Lung (tissue), 12 donors: ENCODE results near the gene FGFR4. TPM values are rescaled to one million over a fixed set of nuclear protein-coding genes. Genes with fewer than 3 reads are reported as not detected.

ENCODE experiments used
- ATAC-seq: fragments of 200-7000 bp; cut with Tn5 transposase; one replicate; pipeline ENCODE4 v1.9.1; 2020; ENCODE audit warnings: moderate number of reproducible peaks; ENCODE audit not compliant: insufficient read depth, low FRiP score
- DNase-seq, 3 donors: peaks; one replicate each; pipeline ENCODE4 v3.0.0-alpha.2; 2013 to 2017
- H3K27ac ChIP-seq, 2 donors: one replicate each; pipeline ENCODE4 v1.5.1; 2013; ENCODE audit warnings: mild to moderate bottlenecking in 2 of 2, moderate library complexity in 2 of 2, control low read depth in 1 of 2, inconsistent platforms in 1 of 2, low read depth in 1 of 2, low read length in 1 of 2
- H3K27me3 ChIP-seq, 3 donors: one replicate each; pipeline ENCODE4 v1.5.1; 2013; ENCODE audit warnings: low read length in 2 of 3; ENCODE audit not compliant: control insufficient read depth in 3 of 3, insufficient read depth in 3 of 3
- H3K36me3 ChIP-seq, 4 donors: one replicate each; pipeline ENCODE4 v1.5.1; 2013; ENCODE audit warnings: low read length in 4 of 4, mild to moderate bottlenecking in 1 of 4, moderate library complexity in 1 of 4; ENCODE audit not compliant: control insufficient read depth in 4 of 4, insufficient read depth in 4 of 4
- H3K4me1 ChIP-seq, 5 donors: one replicate each; pipeline ENCODE4 v1.5.1; 2013; ENCODE audit warnings: low read length in 5 of 5, mild to moderate bottlenecking in 2 of 5, moderate library complexity in 1 of 5; ENCODE audit not compliant: control insufficient read depth in 5 of 5, insufficient read depth in 5 of 5
- H3K4me3 ChIP-seq: one replicate; pipeline ENCODE4 v1.5.1; 2013; ENCODE audit warnings: mild to moderate bottlenecking, control low read depth, moderate library complexity
- H3K9ac ChIP-seq, 2 donors: one replicate each; pipeline ENCODE4 v1.5.1; 2013; ENCODE audit warnings: low read length in 2 of 2, control low read depth in 1 of 2; ENCODE audit not compliant: insufficient read depth in 1 of 2
- H3K9me3 ChIP-seq, 4 donors: one replicate each; pipeline ENCODE4 v1.5.1; 2013; ENCODE audit warnings: low read length in 3 of 4, mild to moderate bottlenecking in 1 of 4, moderate library complexity in 1 of 4; ENCODE audit not compliant: control insufficient read depth in 4 of 4, insufficient read depth in 3 of 4
- CTCF ChIP-seq: IDR thresholded peaks from 2 replicates; pipeline ENCODE4 v1.5.1; 2012; ENCODE audit warnings: mild to moderate bottlenecking; ENCODE audit errors: control extremely low read depth, extremely low read depth
- WGBS, 2 donors: extraction: QIAGEN DNeasy Blood & Tissue Kit; methylation state at CpG; one replicate each; pipeline ENCODE4 v1.1.7; 2013; 5-methylcytosine and 5-hydroxymethylcytosine counted together
- polyA plus RNA-seq, 2 donors: library from polyadenylated mRNA; stranded (reverse); fragments of 200-250 nt; gene quantifications; one replicate each; pipeline ENCODE4 v1.2.1, GENCODE V29; 2013
- total RNA-seq, 2 donors: library from RNA; depleted of rRNA in 1 of 2; stranded (reverse); fragments of >200 nt in 1 of 2; gene quantifications; one replicate each; pipeline ENCODE4 v1.2.1, GENCODE V29; 2014 to 2021
- donor health status: control.
- donor health status: control.
- donor health status: Bipolar disorder and iron deficiency.
- donor health status: healthy.
- donor health status: DM: yes; HTN: yes; CAD: no.

Gene FGFR4
- total and polyA plus RNA-seq, 4 donors, result 20.9 to 106 (median 43.8) TPM

DNA sequence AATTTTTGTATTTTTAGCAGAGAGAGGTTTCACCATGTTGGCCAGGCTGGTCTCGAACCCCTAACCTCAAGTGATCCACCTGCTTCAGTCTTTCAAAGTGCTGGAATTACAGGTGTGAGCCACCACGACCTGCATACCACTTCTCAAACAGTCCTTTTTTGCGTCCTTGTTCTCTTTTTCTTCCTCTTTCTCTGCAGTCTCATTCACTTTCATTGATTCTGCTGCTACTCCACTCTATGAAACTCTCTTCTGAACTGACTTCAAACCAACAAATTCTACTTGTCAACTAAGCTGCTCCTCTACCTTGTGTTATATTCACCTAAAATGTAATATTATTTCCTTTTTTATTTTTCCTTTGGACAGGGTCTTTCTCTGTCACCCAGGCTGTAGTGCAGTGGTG lies 54.8 kb downstream of the FGFR4 start:
- Histone ChIP-seq H3K27ac (no peak overlapping the region), H3K4me3 (no peak overlapping the region), H3K9ac (no peak overlapping the region), H3K9me3 (no peaks in the 10 kb centered on the region), H3K27me3 (no peaks in the 10 kb centered on the region), H3K36me3 (peaks cover 9 to 15% (median 12%) of the 10 kb centered on the region in 4 donors), H3K4me1 (peaks cover 1 to 11% (median 5%) of the 10 kb centered on the region in 5 donors)
- WGBS, 2 donors, result 80 to 82% methylated on average over 3 of the region's 3 CpGs
- TF ChIP-seq CTCF, result no peak
- no peak for DNase-seq
- no peak for ATAC-seq

GRCh38 chr5:177142098-177142611 lies 55.4 kb downstream of the FGFR4 start:
- no peak for TF ChIP-seq CTCF
- 78 to 90% methylated on average over 2 of the region's 2 CpGs for WGBS, 2 donors
- H3K36me3 ChIP-seq, result peaks cover 6 to 15% (median 10%) of the 10 kb centered on the region in 4 donors

GRCh38 chr5:177142778-177143177 lies 56.1 kb downstream of the FGFR4 start:
- Histone ChIP-seq H3K27ac (no peak overlapping the region), H3K4me1 (peaks cover 0 to 11% (median 2%) of the 10 kb centered on the region in 5 donors), H3K4me3 (no peak overlapping the region), H3K9ac (no peak overlapping the region), H3K27me3 (no peaks in the 10 kb centered on the region), H3K9me3 (no peaks in the 10 kb centered on the region), H3K36me3 (peaks cover 7 to 16% (median 10%) of the 10 kb centered on the region in 4 donors)
- DNase-seq (no peak), ATAC-seq (no peak)
- TF ChIP-seq CTCF, result no peak
- 96 to 98% methylated on average over 1 of the region's 1 CpG for WGBS, 2 donors

More at GRCh38 chr5:177142098-177142611, 55.4 kb downstream of the FGFR4 start:
- no peak overlapping the region for H3K9ac ChIP-seq
- H3K4me1 ChIP-seq, result peaks cover 0 to 11% (median 5%) of the 10 kb centered on the region in 5 donors
- no peak for DNase-seq
- no peak overlapping the region for H3K27ac ChIP-seq
- no peak overlapping the region for H3K4me3 ChIP-seq
- H3K27me3 ChIP-seq, result no peaks in the 10 kb centered on the region
- no peak for ATAC-seq
- no peaks in the 10 kb centered on the region for H3K9me3 ChIP-seq
